NAMALWA (cell line): ENCODE data around the gene YY1.
"Not testable (repeated sequence)": the region's sequence is repeated elsewhere in the genome, so short reads cannot be mapped to it uniquely, and the experiment has no call there.

Source experiments
- DNase-seq: peaks from one replicate; pipeline ENCODE4 v3.0.0-alpha.2; 2015; ENCODE audit warnings: low spot score

Gene YY1

GRCh38 chr14:100285021-100285912 is 46.3 kb downstream of the YY1 start:
- DNase-seq, result peak; percentile 81

- DNase-seq, result no peak
Observed at GRCh38 chr14:100285913-100286400, 47.0 kb downstream of the YY1 start.

- DNase-seq, result no peak
Observed at GRCh38 chr14:100286484-100287191, 47.7 kb downstream of the YY1 start.

GRCh38 chr14:100287202-100287997 is 48.5 kb downstream of the YY1 start:
- no peak for DNase-seq

- not testable (repeated sequence) for DNase-seq
Observed at GRCh38 chr14:100287998-100288295, 49.0 kb downstream of the YY1 start.

GRCh38 chr14:100288382-100289185 is 49.6 kb downstream of the YY1 start:
- DNase-seq, result no peak

GRCh38 chr14:100289916-100290606 is 51.1 kb downstream of the YY1 start:
- peak; percentile 47 for DNase-seq

- no peak for DNase-seq
Observed at GRCh38 chr14:100290607-100291304, 51.8 kb downstream of the YY1 start.

- no peak for DNase-seq
Observed at GRCh38 chr14:100291305-100292075, 52.5 kb downstream of the YY1 start.

GRCh38 chr14:100292301-100292775 is 53.4 kb downstream of the YY1 start:
- DNase-seq, result no peak

GRCh38 chr14:100292776-100293461 is 54.0 kb downstream of the YY1 start:
- DNase-seq, result no peak

GRCh38 chr14:100293497-100294212 is 54.7 kb downstream of the YY1 start:
- no peak for DNase-seq

GRCh38 chr14:100294213-100294962 is 55.4 kb downstream of the YY1 start:
- DNase-seq, result peak; percentile 51

- no peak for DNase-seq
Observed at GRCh38 chr14:100294963-100295330, 56.0 kb downstream of the YY1 start.

GRCh38 chr14:100295376-100296105 is 56.6 kb downstream of the YY1 start:
- DNase-seq, result no peak

- peak; percentile 50 for DNase-seq
Observed at GRCh38 chr14:100296106-100296651, 57.2 kb downstream of the YY1 start.
